BLaER1 (cell line): ENCODE results near the gene APOC3.

Source experiments
- H3K27ac ChIP-seq: shearing (Covaris generic); formaldehyde crosslinking; 2 replicates; pipeline ENCODE4 v1.8.1; 2022
- H3K27me3 ChIP-seq: shearing (Covaris generic); formaldehyde crosslinking; 2 replicates; pipeline ENCODE4 v1.8.1; 2022
- H3K36me3 ChIP-seq: shearing (Covaris generic); formaldehyde crosslinking; 2 replicates; pipeline ENCODE4 v1.8.1; 2022
- H3K4me1 ChIP-seq: shearing (Covaris generic); formaldehyde crosslinking; 2 replicates; pipeline ENCODE4 v1.8.1; 2022
- H3K4me2 ChIP-seq: shearing (Covaris generic); formaldehyde crosslinking; 2 replicates; pipeline ENCODE4 v1.8.1; 2022
- H3K4me3 ChIP-seq: shearing (Covaris generic); formaldehyde crosslinking; 2 replicates; pipeline ENCODE4 v1.8.1; 2022
- H3K9ac ChIP-seq: shearing (Covaris generic); formaldehyde crosslinking; 2 replicates; pipeline ENCODE4 v1.8.1; 2022
- H3K9me3 ChIP-seq: shearing (Covaris generic); formaldehyde crosslinking; 2 replicates; pipeline ENCODE4 v1.8.1; 2022
- H4K20me1 ChIP-seq: shearing (Covaris generic); formaldehyde crosslinking; 2 replicates; pipeline ENCODE4 v1.8.1; 2022
- Cebpa-rat ChIP-seq: shearing (Covaris generic); IDR thresholded peaks from 2 replicates; pipeline ENCODE4 v1.8.1; 2022

The APOC3 gene

DNA sequence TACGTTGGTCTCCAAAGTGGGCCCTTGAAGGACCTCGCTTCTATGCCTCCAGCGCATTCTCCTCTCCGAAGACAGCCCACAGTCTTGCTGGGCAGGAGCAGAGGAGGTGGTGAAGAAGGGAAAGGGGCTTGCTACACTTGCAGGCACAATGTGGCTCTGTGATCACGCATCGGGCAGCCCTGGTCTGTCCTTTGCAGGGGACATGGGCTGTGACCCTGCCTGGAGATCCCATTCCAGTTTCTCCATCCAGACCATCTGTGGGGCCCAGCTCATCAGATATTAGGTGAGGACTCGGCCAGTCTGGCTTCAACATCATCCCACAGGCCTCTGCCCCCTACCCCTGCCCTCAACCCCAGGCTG is 6.9 kb downstream of the APOC3 start:
- Histone ChIP-seq H3K9me3 (no peaks in the 10 kb centered on the region), H3K4me1 (peaks cover 22% of the 10 kb centered on the region), H3K4me3 (no peak overlapping the region), H3K9ac (no peak overlapping the region), H4K20me1 (no peaks in the 10 kb centered on the region), H3K27ac (no peak overlapping the region), H3K36me3 (no peaks in the 10 kb centered on the region), H3K27me3 (no peaks in the 10 kb centered on the region), H3K4me2 (no peak overlapping the region)
- no peak for TF ChIP-seq Cebpa-rat

DNA sequence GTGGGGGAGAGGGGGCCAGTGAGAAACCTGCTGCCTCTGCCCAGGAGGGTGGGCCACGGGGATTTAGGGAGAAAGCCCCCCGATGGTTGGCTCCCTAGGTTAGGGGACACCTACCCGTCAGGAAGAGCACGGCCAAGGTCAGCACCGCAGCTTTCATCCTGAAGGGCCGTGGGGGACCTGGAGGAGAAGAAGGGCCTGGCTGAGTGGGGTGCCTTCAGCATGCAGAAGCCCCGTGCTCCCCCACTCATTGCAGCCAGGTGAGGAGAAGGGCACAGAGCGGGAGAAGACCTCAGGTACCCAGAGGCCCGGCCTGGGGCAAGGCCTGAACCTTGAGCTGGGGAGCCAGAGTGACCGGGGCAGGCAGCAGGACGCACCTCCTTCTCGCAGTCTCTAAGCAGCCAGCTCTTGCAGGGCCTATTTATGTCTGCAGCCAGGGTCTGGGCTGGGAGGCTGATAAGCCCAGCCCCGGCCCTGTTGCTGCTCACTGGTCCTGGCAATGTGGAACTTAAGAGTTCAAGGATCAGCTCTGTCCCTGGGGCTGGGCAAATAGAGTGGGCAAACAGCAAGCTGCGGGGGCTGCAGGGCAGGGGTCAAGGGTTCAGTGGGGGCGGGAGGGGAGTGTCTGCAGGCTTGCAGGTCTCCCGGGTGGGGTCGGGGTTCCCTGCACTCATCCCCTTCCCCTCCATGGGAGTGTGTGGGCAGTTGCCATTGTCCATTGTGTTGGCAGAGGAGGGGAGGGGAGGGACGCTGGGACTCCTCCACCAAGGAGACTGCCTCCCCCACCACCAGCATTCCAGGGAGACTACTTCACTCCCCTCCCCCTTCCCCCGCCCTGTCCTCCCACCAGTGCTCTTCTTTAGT is 7.8 kb downstream of the APOC3 start, which contains the start of gene APOA1:
APOA1 (minus strand) TSS at position 392 of the 861 bp plus-strand sequence; CDS start at position 157, 235 bp downstream.
- no peak within 1 kb of the TSS for H3K27ac ChIP-seq
- H3K9ac ChIP-seq = no peak within 1 kb of the TSS
- H3K27me3 ChIP-seq = no peaks in the 10 kb centered on the region
- H3K4me3 ChIP-seq = no peak within 1 kb of the TSS
- TF ChIP-seq Cebpa-rat = no peak
- H3K36me3 ChIP-seq = no peaks in the 10 kb centered on the region
- H4K20me1 ChIP-seq = no peaks in the 10 kb centered on the region
- H3K9me3 ChIP-seq = no peaks in the 10 kb centered on the region
- H3K4me2 ChIP-seq = 0 out of 2 replicates have a peak within 1 kb of the TSS, but pooled peaks have one; percentile 99
- H3K4me1 ChIP-seq = peaks cover 22% of the 10 kb centered on the region

DNA sequence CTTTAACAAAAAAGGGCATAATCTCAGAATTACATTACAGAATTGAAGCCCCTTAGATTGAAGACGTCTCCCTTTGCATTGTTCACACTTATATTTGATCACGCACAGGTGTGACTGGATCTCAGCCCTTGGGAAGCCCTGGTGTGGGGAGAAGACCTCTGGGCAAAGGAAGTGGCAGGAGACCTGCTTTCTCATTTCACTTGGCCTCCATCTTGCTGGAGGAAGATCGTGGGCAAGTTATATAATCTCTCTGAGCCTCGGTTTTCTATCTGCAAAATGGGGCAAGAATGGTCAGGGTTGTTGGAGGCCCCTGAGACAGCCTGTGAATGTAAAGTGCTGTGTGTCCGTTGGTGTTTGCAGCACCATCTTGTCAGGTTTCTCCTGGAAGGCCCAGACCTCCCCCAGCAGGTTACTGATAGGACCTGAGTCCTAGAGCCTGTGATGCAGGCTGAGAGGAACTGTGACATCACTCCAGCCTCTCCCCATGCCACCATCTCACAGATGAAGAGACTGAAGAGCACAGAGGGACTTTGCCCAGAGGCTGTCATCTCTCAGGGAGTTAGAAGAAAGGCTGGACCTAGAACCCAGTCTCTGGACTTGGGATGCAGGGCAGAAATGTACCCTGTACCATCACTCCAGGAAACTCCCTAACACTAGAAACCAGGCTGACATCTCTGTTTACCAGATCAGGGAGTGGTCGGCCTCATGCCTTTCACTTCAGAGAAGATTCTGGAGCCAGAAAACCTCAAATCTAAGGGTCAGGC is 8.8 kb downstream of the APOC3 start:
- no peak overlapping the region for H3K9ac ChIP-seq
- no peak for TF ChIP-seq Cebpa-rat
- H3K27me3 ChIP-seq = no peaks in the 10 kb centered on the region
- H3K4me1 ChIP-seq = peaks cover 22% of the 10 kb centered on the region
- no peaks in the 10 kb centered on the region for H3K9me3 ChIP-seq
- H3K4me3 ChIP-seq = no peak overlapping the region
- H3K27ac ChIP-seq = no peak overlapping the region
- H3K36me3 ChIP-seq = peaks cover 7% of the 10 kb centered on the region
- no peaks in the 10 kb centered on the region for H4K20me1 ChIP-seq
- H3K4me2 ChIP-seq = no peak overlapping the region

DNA sequence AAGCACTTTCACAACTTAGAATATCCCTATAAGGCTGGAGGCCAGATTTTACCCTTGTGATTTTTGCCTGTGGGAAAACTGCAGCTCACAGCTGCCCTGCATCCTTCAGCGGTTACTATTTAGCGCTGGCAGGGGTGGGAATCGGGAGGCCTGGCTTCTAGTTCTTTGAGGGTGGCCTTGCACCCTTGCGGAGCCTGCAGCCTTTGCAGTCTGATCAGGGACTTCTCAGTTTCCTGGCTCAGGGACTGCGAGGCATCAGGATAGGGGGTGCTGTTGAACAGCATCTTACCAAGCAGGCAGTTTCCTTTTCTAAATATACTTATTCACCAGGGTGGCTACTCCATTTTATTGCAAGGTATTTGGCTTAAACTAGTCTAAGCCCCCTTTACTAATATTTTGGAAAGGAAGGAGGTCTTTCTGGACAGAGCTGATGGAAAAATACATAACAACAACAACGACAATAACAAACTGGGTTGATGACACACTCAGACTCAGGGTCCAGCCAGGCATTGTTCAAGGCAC is 10.6 kb downstream of the APOC3 start:
- Histone ChIP-seq H3K27ac (no peak overlapping the region), H3K9ac (no peak overlapping the region), H3K4me1 (peaks cover 4% of the 10 kb centered on the region), H3K9me3 (no peaks in the 10 kb centered on the region), H3K36me3 (peaks cover 22% of the 10 kb centered on the region), H3K4me3 (no peak overlapping the region), H3K4me2 (no peak overlapping the region), H3K27me3 (no peaks in the 10 kb centered on the region), H4K20me1 (no peaks in the 10 kb centered on the region)
- TF ChIP-seq Cebpa-rat = no peak

DNA sequence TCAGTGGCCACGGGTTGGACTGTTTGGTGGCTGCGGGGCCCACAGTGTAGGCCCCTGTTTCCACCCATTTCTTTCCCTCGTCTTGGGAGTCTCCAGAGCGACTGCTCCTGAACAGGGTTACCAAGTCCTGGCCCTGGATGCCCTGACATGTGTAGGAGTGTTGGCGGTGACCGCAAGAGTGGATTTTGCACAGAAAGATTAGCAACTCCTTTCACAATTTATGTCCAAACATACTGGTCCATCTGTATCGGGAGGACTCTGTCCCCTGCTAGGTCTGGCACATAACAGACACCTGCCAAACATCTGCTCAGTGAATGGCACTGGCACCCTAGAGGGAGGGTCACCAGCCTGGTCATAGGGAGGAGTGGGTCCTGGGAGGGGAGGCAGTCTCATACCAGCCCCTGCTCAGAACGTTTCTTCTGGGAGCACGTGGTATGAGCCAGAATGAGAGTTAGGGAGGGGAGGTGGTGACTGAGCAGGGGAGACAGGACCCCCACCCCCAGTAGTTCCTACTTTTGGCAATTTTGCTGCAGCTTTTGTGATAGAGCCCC is 11.1 kb downstream of the APOC3 start:
- no peaks in the 10 kb centered on the region; the same call in 1 of the 2 replicates for H3K4me1 ChIP-seq
- no peaks in the 10 kb centered on the region for H3K9me3 ChIP-seq
- no peaks in the 10 kb centered on the region for H4K20me1 ChIP-seq
- peaks cover 27% of the 10 kb centered on the region for H3K36me3 ChIP-seq
- no peak overlapping the region for H3K9ac ChIP-seq
- TF ChIP-seq Cebpa-rat = no peak
- H3K27ac ChIP-seq = no peak overlapping the region
- H3K4me2 ChIP-seq = no peak overlapping the region
- no peaks in the 10 kb centered on the region for H3K27me3 ChIP-seq
- no peak overlapping the region for H3K4me3 ChIP-seq

DNA sequence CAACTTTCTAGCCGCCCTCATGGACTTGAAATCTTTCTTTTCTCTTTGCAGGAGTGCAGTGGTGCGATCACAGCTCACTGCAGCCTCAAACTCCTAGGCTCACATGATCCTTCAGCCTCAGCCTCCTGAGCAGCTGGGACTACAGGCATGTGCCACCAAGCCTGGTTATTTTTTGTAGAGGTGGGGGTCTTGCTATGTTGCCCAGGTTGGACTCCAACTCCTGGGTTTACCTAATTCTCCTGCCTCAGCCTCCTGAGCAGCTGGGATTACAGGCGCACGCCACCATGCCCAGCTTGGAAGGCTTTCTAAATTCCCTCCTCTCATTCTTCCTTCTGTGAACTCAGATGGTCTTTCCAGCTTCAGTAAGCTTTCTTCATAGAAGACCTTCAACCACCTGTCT is 12.4 kb downstream of the APOC3 start:
- no peak overlapping the region for H3K9ac ChIP-seq
- H3K9me3 ChIP-seq = no peaks in the 10 kb centered on the region
- H3K4me3 ChIP-seq = no peak overlapping the region
- no peak overlapping the region for H3K27ac ChIP-seq
- no peaks in the 10 kb centered on the region for H3K27me3 ChIP-seq
- TF ChIP-seq Cebpa-rat = no peak
- H3K4me1 ChIP-seq = no peaks in the 10 kb centered on the region; the same call in 1 of the 2 replicates
- H3K36me3 ChIP-seq = peaks cover 40% of the 10 kb centered on the region
- H4K20me1 ChIP-seq = no peaks in the 10 kb centered on the region
- no peak overlapping the region for H3K4me2 ChIP-seq

DNA sequence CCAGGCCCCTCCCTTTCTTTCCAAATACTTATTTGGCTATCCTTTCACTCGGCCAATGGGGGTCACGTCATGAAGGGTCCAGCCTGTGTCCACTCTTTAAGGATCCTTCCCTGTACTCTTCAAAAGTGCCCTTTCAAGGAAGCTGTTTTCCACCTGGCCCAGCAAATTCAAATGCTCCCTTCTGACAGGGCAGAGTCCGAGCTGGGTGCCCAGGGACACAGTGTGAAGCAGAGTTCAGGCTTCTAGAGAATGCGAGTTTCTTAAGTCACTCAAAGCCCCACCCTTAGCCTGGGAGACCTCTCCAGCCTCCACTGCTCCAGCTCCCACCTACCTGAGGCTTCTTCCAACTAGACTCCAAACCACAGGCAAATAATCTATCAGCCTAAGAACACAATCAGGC is 13.2 kb downstream of the APOC3 start:
- Histone ChIP-seq H3K27ac (no peak overlapping the region), H3K4me2 (no peak overlapping the region), H3K4me1 (no peaks in the 10 kb centered on the region; the same call in 1 of the 2 replicates), H3K9me3 (no peaks in the 10 kb centered on the region), H3K4me3 (no peak overlapping the region), H4K20me1 (no peaks in the 10 kb centered on the region), H3K36me3 (peaks cover 48% of the 10 kb centered on the region), H3K27me3 (no peaks in the 10 kb centered on the region), H3K9ac (no peak overlapping the region)
- no peak for TF ChIP-seq Cebpa-rat

DNA sequence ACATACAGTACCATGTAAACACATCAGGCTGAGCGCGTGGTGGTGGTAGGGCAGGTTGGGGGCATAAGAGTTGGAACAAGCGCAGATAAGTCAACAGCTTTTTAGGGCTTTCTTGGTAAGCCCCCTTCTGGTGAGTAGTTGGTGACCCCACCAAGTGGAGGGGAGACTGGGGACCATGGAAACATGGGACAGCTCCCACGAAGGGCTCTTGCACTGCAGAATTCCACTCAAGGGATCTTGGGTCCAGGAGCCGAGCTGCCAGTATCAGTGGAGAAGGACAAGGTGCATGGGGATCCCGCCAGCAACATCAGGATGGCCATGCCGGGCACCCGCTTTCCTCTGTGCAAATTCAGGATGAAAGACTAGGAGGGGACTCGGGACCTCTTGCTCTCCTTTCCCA is 14.0 kb downstream of the APOC3 start:
- Histone ChIP-seq H3K27me3 (no peaks in the 10 kb centered on the region), H3K4me3 (no peak overlapping the region), H3K4me1 (peaks cover 2% of the 10 kb centered on the region), H3K27ac (no peak overlapping the region), H3K36me3 (peaks cover 55% of the 10 kb centered on the region), H4K20me1 (no peaks in the 10 kb centered on the region), H3K9me3 (no peaks in the 10 kb centered on the region), H3K9ac (no peak overlapping the region), H3K4me2 (no peak overlapping the region)
- no peak for TF ChIP-seq Cebpa-rat

DNA sequence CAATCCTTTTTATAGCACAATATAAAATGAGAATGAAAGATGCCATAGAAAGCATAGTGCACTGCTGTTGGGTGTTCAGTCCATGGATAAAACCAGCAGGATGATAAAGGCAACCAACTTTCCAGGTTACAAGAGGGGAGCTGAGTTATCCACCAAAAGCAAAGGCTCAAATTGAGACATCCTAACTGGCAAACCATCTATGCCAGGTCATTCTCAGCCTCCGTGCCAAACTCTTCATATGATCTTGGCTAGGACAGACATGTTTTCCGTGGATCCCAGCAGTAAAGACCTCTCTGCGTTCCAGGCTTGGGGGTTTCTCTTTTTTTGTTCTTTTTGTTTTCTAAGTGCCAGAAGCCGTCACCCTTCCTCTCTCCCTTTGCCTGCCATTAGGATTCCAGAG is 15.0 kb downstream of the APOC3 start:
- Histone ChIP-seq H3K36me3 (peaks cover 59% of the 10 kb centered on the region), H3K9ac (no peak overlapping the region), H4K20me1 (no peaks in the 10 kb centered on the region), H3K27me3 (no peaks in the 10 kb centered on the region), H3K27ac (no peak overlapping the region), H3K4me1 (peaks cover 13% of the 10 kb centered on the region), H3K4me3 (no peak overlapping the region), H3K9me3 (no peaks in the 10 kb centered on the region), H3K4me2 (no peak overlapping the region)
- TF ChIP-seq Cebpa-rat = no peak
